ENCODE measurements around the gene RRAGC.
A peak's percentile ranks its signal among the peaks of the same experiment; 100 is the strongest.
"Not testable (repeated sequence)": the region's sequence is repeated elsewhere in the genome, so short reads cannot be mapped to it uniquely, and the experiment has no call there.

The RRAGC gene

DNA sequence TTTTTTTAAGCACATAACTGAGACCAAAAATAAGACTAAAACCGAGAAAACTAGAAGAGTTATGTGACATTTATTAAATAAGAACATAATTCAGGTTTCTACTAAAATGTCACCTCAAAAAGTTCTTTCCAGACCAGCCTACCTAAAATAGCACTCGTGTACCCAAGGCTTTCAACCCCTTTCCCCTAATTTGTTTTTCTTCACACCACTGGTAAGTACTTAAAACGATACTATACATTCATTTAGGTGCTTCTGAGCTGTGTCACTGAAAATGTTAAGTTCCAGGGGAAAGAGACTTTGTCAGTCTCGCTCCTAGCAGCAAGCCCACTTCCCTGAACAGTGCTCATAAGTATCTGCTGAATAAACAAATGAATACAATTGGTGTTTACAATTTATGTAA is 6.8 kb downstream of the RRAGC start:
- no peak for DNase-seq

DNA sequence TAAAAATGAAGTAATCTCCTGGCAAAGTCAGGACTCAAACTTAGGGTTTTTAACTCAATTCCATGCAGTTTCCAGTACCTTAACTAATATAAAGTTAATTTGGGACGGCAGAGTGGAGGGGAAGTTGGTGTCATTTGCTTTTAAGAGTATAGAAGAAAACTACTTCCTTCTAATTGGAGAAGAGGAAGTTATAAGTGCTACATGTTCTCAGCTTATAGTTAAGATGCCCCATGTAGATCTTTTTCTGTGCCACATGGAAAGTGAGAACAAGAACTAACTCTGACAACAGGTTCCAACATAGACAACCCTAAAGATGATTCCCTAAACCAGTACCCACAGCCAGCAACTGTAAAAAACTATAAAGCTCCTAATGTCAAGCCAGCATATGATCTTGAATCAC is 11.5 kb downstream of the RRAGC start:
- no peak for DNase-seq

DNA sequence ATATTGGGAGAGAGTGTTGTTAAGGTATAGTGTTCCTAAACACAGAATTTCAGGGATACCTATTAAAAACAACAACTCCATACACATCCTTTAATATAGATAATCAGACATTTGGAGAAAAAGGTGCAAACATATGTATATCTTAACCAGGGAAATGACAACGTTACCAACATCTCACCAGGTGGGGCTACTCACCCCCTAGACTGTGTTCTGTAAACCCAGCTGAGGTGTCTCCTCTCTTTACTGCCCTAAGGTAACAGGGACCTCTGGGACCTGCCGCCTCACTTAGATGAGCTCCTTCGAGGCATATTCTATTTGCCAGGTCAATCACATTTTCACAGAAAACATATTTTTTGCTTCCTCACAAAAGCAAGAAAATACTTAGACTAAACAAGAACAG is 13.4 kb downstream of the RRAGC start:
- DNase-seq: no peak

DNA sequence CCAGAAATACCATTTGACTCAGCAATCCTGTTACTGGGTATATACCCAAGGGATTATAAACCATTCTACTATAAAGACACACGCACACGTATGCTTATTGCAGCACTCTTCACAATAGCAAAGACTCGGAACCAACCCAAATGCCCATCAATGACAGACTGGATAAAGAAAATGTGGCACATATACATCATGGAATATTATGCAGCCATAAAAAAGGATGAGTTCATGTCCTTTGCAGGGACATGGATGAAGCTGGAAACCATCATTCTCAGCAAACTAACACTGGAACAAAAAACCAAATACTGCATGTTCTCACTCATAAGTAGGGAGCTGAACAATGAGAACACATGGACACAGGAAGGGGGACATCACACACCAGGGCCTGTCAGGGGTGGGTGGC is 14.5 kb downstream of the RRAGC start:
- DNase-seq: not testable (repeated sequence)

DNA sequence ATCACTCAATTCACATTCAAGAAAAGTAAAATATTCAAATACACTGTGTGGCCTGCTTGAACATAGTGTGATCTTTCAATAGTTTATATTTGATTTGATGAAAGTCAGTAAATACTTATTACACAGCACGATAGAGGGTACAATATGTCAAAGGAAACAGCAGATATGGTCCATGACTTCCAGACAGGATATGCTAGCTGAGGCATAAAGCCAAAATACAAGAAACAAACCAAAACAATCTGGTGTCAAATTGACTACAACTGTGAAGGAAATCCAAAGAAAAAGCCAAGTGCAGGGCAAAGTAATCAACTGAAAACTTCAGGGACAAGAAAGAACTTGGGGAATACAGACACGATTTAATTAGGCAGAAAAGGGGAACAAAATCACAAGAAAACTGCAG is 19.3 kb downstream of the RRAGC start:
- DNase-seq: no peak

DNA sequence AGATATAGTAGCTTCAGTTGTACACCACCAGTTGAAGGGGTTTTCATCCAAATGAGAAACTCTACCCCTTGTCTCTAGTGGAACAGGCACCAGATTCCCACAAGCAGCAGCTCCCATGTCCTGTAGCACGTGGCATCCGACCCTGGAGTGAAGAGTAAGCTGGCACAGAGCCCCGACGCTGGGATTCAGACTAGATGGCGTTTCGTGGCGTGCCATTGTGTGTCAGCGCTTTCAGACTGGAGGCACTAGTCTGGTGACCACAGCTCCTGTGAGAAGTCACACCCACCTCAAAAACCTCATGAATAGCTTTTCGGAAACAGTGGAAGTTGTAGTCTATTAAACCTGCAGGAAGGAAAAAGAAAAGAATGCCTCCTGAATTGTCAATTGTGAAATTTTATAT is 20.2 kb downstream of the RRAGC start:
- no peak for DNase-seq

DNA sequence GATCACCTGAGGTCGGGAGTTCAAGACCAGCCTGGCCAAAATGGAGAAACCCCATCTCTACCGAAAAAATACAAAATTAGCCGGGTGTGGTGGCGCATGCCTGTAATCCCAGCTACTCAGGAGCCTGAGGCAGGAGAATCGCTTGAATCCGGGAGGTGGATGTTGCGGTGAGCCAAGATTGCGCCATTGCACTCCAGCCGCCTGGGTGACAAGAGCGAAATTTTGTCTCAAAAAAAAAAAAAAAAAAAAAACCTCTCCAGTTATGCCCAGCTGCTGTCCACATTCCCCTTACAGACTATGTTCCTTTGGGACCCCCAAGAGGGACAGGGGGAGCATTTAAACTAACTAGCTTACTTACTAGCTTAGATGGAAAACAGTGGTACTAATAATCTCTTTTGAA is 23.3 kb downstream of the RRAGC start:
- not testable (repeated sequence) for DNase-seq

DNA sequence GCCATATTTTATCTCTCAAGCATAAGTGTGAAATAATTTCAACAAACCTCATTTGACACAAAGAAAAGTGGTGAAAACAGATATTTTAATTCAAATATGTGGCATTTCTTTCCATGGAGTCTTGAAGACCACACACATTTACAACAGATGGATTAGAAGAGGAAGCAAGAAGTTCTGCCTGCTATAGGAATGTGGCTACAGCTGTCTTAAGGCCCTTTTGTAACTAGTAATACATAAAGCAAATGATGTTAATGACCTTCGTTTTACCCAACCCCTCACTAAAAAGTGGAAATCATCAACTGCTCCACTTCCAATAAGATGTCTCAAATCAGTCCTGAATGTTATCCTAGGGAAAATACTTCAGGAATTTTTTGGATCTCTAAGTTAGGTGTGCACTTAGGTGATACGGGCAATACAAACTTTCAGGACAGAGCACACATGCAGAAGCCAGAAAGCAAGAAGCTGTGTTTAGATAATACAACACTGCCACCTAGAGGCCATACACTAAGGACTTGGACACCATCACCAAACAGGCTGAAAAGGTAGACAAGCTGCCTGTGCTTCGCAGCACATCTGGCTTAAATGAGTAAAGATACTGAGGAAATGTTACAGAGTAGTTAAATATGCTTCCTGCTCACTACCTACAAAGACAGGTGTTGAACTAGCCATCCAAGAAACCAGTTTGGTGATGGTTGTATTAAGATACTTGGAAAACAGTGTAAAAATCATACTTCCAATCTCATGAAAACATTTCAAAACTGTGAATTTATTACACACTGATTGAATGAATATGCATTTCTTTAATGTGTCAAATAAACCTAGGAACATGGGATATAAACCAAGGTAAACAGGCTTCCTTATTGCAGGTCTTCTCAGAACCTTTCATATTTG is 24.4 kb downstream of the RRAGC start:
- peak; percentile 79 for DNase-seq

DNA sequence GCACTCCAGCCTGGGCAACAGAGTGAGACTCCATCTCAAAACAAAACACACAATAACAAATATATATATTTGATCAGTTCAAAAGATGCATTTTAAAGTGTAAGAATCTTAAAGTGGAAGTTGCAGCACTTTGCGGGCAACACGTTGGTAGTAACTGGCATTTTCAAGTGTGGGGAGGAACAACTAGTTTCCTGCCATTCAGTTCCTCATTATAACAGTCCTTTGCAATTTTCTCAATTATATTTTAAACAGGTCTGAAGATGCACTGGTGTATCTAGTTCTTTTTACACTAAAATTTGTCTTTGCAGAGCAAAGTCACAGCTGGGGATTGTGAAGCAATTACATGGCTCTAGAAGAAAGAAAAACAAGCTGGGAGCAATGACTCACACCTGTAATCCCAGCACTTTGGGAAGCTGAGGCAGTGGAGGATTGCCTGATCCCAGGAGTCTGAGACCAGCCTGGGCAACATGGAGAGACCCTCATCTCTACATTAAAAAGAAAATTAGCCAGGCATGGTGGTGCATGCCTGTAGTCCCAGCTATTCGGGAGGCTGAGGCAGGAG is 25.3 kb downstream of the RRAGC start:
- peak; percentile 18 for DNase-seq

DNA sequence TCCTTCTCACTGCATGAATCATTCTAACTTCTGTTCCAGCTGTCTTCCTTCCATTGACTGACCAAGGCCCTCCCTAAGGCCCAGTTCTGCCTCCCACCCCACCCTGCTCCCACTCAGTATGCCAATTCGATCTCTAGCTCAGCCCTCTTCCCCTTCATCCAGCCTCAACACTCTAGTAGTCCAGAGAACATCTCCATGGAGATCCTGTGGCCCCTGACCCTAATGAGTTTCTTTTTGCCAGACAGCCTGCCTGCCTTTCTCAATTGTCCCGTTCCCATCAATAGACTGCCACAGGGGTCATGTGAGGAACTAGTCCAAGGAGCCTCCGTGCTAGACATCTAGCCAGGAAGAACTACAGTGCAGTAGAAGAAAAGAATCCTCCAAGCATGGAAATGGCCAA is 26.4 kb downstream of the RRAGC start:
- DNase-seq: no peak

DNA sequence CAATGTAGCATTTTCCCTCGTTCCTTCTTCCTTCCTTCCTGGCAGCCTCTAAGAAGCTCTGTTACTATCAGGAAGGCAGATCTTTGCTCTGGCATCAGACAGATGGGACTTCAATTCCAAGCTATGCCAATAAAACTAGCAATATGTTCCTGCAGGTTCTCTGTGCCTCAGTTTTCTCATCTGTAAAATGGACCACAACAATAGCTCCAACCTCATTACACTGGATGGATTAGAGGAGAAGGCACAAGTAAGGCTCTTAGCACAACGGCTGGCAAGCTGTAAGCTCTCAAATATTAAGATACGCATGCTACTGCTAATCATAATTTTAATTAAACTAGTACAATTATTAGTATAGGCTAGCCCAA is 27.2 kb downstream of the RRAGC start:
- no peak for DNase-seq

DNA sequence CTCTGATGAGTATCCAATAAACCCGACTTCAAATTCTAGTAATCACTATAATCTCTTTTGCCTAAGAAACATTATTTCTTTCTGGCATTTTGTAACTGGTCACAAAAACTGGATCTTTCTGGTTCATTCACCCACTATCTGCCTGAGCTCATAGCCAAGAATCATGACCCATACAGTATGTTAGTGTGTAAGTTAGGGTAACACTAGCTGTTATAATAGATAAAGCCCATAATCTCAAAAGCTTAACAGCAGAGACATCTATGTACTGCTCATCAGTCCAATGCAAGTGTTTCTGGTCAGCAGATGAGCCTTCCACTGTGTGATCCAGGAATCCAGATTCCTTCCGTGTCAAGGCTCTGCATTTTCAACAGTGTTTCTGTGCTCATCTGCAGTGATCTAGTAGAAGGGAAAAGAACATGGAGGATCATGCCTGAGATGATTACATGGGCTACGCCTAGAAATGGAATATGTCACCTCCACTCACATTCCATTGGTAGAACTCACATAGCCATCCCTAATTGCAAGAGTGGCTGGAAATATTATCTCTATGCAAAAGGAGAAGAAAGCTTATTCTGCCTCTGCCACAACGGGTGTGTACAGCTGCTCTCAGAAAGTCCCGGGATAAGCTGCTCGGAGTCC is 27.7 kb downstream of the RRAGC start:
- DNase-seq: peak; percentile 8

DNA sequence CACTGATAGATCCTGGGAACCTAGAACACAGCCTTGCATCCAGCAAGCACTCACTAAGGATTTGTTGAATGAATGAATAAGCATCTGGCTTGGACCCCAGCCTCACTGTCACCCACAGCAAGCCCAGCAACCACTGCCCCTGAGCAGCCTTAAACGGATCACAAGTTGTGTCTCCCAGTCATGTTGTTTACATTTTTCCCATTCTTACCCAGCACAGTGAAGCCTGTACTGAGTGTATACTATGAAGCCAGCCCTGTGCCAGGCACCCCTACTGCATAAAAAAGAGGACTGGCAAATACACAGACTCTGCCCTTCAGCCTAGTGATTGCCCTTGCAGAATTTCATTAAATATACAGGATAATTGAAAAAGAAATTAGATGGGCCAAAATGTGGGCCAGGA is 30.2 kb downstream of the RRAGC start:
- DNase-seq: no peak

DNA sequence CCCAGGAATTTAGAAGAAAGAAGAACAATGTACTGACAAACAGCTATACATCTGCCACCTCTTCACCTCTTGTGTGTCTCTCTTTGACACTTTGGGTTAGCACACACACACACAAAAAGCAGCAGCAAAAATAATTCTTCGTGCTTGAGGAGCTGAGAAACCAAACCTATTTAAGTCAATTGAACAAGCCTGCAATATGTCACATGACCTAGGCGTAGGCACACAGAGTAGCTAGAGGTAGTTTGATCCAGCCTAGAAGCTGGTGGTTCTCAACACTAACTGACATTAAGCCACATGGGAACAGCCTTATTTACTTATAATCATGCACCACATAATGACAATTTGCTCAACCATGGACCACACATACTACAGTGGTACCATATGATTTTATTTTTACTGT is 32.3 kb downstream of the RRAGC start:
- DNase-seq: no peak

DNA sequence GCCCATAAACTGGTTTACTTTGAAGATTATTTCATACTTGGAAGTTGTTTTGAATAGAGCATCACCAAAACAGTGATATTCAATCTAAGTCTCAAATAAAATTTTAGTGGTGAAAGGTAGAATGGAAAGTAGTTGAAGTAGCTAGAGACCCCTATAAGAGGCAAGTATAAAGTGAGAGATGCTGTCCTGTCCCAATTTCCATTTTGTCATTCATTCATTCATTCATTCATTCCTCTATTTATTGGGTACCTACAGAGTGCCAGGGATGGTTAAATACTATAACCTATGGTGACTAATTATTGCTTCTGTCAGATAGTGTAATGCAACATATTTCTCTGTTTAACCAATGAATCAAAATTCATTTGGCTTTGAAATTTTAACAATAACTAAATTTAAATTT is 32.7 kb downstream of the RRAGC start:
- DNase-seq: no peak

DNA sequence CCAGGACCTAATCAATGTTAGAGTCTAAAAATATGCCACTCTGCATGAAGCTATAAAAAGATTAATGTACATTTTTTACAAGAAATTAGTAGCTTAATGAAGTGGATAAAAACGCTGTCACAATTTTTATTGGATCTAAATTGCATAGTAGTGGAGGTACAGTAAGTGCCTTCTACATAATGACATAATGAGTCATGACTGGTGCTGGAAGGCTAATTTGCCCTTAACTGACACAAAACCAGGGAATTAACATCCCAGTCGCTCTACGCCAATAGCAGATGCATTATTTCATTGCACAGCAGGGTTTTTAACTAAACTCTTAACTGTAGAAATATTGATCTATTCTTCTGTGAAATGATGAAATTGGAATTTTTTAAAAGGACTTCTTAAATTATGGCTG is 33.3 kb downstream of the RRAGC start:
- no peak for DNase-seq

DNA sequence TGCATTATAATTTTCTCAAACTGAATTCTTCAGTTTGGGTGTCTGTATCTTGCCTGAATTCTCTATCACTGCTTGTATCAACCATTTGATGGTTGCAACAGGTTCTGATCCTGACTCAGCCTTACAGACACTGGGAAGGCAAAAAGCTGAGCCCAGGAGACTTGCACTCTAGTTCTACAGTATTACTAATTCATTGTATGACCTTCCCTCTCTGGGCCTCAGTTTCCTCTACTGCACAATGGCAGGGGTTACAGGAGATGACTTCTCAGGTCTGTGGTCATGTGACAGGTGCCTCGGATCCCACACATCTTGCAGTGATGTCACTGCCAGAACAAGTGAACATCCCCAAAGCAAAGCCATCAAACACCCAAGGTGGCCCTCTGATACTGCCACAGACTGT is 38.7 kb downstream of the RRAGC start:
- no peak for DNase-seq

DNA sequence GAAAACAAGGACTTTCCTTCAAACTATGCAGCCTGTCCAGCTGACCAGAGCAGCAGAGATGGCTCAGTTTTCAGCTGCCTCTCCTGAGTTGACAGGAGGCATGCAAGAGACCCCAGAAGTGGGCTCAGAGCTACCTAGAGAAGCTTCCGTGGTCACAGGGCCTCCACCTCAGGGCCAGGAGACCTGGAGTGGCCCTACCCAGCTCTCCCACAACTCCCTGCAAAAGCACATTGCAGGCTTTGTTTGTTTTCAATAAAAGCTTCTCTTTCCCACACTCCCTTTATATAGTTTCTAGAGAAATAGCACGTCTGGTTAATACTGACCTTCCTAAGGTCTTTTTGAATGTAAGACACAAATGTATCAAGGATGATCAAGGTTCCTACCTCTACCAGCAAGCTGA is 40.1 kb downstream of the RRAGC start:
- no peak for DNase-seq

DNA sequence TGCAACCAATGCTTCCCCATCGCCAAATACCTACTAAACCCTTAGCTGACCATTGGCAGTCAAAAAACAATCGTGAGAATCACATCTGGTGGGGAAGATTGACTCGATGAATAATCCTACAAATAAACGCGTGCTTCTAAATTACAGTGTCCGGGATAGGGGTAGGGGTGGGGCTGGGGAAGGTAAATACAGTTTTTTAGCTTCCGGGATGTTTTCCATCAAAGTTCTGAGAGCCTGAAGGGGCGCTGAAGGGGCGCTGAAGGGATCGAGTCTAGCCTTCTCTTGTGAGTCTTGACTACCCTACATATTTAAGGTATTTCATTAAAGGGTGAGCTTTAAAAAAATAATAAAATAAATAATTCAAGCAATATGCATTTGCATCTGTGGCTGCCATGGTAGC is 40.5 kb downstream of the RRAGC start:
- DNase-seq: no peak

DNA sequence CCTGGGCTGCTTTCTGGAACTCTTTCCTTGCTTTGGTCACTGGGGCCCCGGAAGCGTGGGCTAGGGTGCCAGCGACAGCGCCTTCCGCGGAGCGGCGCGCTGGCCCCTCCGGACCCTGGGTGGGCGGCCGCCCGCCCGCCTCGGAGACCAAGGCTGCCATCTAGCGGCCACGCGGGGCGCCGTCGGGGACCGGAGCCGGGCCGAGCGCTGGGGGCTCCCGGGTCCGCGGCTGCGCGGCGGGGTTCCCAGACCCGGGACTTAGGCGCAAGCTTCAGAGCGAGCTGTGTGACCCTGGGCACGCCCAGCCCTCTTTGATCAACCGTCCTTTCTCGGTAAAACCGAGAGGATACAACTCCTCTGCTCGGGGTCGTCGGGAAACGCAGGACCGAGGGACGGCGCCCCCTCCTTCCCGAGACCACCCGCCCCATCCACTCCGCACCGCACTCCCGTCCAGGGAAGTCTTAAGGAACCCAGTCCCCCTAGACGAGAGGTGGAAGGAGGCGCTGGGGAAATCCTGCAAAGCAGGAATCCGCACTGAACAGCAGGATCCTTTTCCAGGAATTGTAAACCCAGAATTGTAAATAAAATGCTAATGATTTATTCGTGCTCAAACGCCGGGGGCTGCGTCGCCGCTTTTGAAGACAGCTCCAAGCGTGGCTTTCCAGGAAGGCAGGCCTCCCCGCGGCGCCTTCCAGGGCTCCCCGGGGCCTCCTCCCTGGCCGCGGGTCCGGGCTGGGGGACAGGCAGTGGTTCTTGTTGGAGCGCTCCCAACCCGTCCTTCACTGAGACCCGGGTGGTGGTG is 41.2 kb downstream of the RRAGC start:
- DNase-seq: no peak

DNA sequence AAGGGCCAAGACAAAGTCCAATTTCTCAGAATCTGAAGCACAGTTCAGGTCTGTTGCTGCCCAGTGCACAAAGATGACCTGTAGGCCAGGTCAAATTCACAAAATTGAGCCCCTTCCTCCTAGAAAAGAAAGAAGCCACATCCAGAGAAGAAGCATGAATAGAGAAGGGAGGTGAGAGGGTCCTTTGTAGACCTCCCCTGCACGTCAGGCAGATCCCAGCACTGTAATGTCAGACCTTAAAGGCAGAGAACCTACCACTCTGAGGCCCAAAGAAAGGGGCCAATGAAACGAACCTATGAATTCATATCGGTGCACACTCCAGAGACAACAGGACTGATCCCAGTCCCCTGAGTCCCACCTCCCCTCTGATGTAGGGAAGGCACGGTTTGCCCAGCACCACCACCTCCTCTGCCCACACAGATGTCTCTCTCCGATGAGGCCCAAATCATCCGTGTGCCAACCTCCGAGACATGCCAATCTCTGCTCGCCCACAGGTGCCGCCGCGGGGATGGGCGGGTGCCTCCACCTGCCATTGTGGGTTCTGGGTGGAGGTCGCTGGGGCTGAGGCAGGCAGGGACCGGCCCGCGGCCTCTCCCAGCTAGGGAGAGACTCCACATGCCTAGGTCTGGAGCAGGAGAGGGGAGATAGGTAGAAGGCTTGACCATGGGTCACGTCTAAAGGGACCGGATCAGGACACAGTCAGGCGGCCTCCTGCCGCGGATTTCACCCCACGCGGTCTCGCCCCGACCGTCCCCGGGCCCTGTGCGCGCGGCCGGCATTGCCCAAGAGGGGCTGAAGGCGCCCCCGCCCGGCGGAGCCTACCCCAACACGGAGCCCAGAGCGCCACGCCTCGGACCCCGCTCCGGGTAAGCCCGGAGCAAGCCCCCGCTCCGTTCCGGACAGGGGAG is 42.1 kb downstream of the RRAGC start:
- no peak for DNase-seq

DNA sequence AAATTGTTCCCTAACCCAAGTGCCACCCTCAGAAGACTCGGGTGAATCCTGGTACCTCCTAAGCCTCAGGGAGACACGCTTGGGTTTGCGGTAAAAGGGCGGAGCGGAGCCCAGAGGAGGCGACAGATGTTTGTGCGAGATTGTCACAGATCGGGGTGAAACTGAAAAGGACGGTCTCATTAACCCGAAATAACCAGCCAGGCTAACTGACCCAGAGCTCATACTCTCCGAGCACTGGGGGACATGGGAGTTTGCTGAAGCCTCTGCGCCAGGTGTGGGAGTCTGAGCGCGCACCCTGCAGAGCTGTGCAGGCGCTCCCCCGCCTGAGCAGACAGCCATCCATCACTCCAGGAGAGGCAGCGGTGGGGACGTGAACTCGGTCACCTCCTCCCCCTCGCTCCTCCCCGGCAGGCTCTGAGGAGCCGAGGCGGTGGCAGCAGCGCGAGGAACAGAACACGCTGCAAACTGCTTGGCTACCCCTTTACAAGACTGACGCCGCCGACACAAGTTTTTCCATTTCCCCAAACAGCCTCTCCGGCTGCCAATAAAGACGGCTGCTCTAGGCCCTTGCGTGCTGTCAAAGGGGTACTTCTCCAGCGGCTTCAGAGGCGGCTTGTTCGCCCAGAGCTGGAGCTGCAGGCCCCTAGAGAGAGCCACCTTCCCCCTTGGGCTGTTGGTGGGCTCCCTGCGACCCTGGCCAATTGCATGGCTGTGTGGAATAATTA is 43.5 kb downstream of the RRAGC start:
- no peak for DNase-seq

All from HCEC 1CT (cell line).